Measurements from ENCODE around the gene ASIC2. TPM values are rescaled to one million over a fixed set of nuclear protein-coding genes. Genes with fewer than 3 reads are reported as not detected.

ASIC2 gene
- total RNA-seq, 2 donors from 2014 or later: not detected

DNA sequence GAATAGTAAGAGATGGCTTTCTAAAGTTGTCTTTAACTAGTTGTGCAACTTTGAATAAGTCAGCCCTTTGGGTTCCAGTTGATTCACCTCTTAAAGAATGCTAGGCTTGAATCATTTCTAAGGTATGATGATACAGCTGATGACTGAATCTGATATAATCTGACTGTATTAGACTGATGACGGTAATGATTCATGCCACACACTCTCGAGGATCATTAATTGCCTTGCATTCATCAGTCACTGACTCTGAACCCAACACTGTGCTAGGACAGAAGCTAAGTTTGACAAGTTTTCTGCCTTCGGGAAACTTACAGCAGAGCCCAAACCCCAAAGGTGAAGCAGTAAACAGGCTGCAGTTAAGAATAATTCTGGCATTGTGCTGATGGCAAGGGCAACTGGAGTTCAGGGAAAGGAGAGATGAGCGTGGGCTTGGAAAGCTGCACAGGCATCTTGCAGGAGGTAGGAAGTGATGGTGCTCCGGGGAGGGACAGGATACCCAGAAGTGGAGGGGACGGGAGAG is 25.8 kb downstream of the ASIC2 start:
- H3K27ac Mint-ChIP-seq: no peak overlapping the region
- DNase-seq (ENCODE audit: low spot score in 2 of 2) (no peak), ATAC-seq (no peak)
- no peaks in the 10 kb centered on the region for H3K36me3 Mint-ChIP-seq
- H3K9me3 Mint-ChIP-seq: no peaks in the 10 kb centered on the region

DNA sequence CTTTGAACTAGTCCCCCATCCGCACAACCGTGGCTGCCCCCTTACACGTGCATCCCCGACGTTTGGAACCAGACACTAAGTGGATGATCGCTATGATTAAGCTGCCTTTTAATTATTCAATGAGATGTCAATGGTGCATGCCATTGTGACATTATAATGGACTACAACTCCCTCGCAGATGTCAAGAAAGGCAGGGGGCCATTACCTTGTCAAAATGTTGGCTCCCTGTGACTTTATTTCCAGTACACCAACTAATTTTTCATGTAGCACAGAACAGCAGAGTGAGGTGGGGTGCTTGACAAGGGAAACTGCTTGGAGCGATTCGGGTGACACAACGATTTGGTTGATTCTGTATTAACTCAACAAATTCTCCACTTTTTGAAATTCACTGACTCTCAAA is 26.5 kb downstream of the ASIC2 start:
- no peaks in the 10 kb centered on the region for H3K36me3 Mint-ChIP-seq
- DNase-seq (ENCODE audit: low spot score in 2 of 2) (no peak), ATAC-seq (no peak)
- no peak overlapping the region for H3K27ac Mint-ChIP-seq
- no peaks in the 10 kb centered on the region for H3K9me3 Mint-ChIP-seq

DNA sequence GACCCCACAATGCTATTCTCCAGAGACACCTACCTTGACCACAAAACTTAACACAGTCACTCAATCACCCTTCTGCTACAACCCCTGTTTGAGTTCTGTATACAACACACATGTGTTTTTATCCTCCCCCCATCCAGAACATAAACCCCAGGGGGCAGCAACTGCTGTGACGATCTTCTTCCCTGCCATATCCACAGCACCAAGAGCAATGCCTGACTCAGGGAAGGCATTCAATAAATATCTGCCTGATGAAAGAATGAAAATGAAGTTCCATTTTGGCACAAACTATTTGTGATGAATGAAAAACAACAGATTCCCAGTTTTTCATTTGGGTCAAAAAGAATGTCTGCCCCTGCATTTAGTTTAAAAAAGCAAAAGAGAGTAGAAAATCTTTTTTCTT is 27.0 kb downstream of the ASIC2 start:
- ATAC-seq: no peak
- DNase-seq (ENCODE audit: low spot score in 2 of 2): no peak
- H3K9me3 Mint-ChIP-seq: no peaks in the 10 kb centered on the region
- H3K27ac Mint-ChIP-seq: no peak overlapping the region
- H3K36me3 Mint-ChIP-seq: no peaks in the 10 kb centered on the region

DNA sequence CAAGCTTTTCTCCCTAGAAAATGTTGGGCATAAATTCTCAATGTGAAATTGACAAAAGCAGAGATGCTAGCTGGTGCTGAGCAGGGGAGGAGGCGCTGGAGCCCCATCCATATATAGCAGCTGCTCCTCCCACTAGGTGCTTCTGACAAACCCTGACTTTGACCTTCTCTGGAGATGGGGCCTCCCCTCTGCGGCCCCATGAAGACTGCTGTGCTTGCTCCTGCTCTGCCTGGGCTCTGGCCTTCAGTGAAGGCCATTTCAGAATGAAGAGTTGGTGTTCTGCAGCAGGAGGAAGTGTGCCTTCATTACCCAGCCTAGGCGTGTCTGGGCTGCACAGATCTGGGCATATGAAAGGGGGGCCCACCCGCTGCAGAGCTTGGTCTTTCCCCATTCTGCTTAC is 29.7 kb downstream of the ASIC2 start:
- no peak overlapping the region for H3K27ac Mint-ChIP-seq
- H3K9me3 Mint-ChIP-seq: no peaks in the 10 kb centered on the region
- no peak for ATAC-seq
- no peak for DNase-seq (ENCODE audit: low spot score in 2 of 2)
- H3K36me3 Mint-ChIP-seq: no peaks in the 10 kb centered on the region

DNA sequence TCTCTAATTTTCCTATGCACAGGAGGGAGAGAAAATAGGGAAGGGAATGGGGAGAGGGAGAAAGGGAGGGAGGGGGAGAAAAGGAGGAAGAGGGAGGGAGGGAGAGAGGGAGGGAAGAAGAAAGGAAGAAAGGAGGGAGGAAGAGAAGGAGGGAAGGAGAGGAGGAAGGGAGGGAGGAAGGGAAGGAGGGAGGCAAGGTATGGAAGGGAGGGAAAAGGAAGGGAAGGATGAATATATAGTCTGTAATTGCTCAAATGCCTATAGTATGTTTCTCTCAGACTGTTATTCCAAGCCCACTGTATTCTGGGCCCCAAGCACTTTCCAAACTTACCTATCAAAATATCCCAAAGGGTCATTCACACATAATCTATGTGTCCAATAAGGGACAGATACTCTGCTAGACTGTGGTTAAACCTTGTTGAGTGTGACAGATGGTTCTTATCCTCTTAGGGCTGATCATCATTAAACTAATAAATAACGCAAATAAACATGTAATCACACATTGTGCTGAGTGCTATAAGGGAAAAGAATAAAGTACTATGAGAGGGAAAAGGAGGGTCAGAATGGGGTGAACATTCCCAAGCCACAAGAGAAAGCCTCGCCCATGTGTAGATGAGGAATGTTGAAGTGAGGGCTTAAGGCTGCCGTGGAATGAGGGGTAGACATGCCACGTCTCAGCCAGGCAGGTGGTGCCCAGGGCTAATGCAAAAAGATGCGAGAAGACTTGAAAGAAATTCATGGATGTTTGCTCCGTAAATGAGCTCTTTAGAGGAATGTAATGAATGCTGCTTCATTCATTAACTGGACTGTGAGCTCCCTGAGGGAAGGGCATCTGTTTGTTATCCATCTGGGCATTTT is 30.6 kb downstream of the ASIC2 start:
- no peak for ATAC-seq
- Mint-ChIP-seq H3K9me3 (no peaks in the 10 kb centered on the region), H3K27ac (no peak overlapping the region), H3K36me3 (no peaks in the 10 kb centered on the region)
- DNase-seq (ENCODE audit: low spot score in 2 of 2): no peak

DNA sequence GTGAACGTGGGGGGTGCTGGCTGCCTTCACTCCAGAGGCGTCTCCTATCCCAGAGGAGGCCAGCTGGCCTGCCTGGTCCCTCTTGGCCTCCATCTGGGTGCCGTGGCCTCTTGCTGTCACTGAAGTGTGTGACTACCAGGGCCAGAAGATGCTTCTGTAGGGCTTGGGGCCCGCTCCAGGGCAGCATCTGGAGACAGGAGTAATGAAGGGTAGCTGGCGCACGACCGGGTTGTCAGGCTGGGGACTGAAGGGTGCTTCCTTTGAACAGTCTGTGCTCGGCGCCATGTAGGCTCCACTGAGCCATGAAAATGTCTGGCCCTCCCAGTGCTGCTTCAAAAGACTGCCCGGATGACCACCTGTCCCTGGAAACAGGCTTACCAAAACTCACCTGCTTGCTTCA is 31.3 kb downstream of the ASIC2 start:
- no peaks in the 10 kb centered on the region for H3K36me3 Mint-ChIP-seq
- ATAC-seq: no peak

DNA sequence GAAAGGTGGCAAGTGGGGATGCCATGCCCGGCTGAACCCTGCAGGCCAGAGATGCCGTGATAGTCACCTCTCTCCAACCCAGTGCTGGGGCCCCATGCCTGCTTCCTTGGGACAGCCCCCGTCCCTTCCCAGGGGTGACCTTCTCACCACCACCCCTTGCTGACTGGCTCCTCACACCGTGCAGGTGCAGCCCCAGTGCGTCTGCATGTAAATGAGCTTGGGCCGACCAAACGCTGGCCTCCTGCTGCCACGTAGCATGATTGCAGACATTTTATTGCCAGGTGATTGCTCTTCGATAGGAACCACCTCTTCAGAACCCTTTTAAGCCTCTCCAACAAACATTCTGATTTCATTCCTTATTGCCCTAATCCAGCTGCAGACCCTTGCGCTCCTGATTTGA is 32.5 kb downstream of the ASIC2 start:
- ATAC-seq (no peak), DNase-seq (ENCODE audit: low spot score in 2 of 2) (no peak)
- Mint-ChIP-seq H3K27ac (no peak overlapping the region), H3K9me3 (no peaks in the 10 kb centered on the region), H3K36me3 (no peaks in the 10 kb centered on the region)

More for the DNA sequence above, 31.3 kb downstream of the ASIC2 start:
- no peaks in the 10 kb centered on the region for H3K9me3 Mint-ChIP-seq
- no peak overlapping the region for H3K27ac Mint-ChIP-seq
- DNase-seq (ENCODE audit: low spot score in 2 of 2): no peak

DNA sequence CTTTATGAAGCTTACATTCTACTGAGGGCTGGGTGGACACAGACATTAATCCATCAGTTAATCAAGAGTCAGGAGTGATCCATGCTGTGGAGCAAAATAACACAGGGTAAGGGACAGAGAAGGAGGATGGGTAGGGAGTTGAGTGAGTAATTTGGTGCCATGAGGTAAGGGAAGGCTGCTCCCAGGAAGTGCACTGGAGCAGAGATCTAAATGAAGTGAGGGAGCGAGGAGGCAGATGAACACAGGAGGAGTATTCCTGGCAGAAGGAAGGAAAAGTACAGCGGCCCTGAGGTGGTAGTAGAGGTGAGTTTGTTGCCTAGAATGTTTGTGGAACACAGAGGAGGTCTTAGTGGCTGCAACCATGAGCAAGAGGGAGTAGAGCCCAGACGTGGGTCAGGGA is 34.8 kb downstream of the ASIC2 start:
- no peak for DNase-seq (ENCODE audit: low spot score in 2 of 2)
- Mint-ChIP-seq H3K9me3 (no peaks in the 10 kb centered on the region), H3K27ac (no peak overlapping the region), H3K36me3 (no peaks in the 10 kb centered on the region)
- ATAC-seq: no peak

DNA sequence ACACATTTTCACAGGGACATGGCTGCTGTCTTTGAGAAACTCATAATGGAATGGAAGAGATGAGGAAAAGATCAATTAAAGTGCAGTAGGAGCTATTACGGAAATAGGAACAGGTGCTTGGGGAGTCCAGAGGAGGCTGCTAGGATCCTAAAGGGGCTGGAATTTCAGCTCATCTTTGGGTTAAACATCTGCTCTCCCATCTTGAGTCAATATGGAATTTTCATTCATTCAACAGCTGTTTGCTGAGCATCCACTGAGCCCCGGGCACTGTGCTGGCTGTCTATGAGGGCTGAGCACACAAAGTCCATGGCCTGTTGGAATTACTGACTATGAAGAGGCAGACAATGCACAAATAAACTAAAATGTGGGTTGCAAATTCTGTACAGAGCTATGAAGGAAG is 47.9 kb downstream of the ASIC2 start:
- H3K9me3 Mint-ChIP-seq: peaks cover 0 to 3% of the 10 kb centered on the region in 2 donors
- ATAC-seq (no peak), DNase-seq (ENCODE audit: low spot score in 2 of 2) (no peak)
- H3K27ac Mint-ChIP-seq: no peak overlapping the region
- no peaks in the 10 kb centered on the region for H3K36me3 Mint-ChIP-seq

DNA sequence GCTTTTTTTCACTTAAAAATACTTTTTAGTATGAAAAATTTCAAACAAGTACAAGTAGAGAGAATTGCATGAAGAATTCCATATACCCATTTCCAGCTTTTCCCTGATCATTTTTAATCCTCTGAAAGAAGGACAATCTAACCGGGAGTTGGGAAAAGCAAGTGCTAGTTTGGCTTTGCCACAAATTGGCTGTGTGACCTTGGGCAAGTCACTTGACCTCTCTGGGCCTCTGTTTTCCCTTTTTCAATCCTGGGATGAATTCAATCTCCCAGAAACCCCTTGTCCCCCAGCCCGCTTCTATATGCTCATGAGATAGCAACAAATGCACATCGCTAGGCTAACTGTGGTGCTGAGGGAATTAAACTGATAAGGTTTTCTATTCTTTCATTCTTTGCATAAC is 49.4 kb downstream of the ASIC2 start:
- Mint-ChIP-seq H3K27ac (no peak overlapping the region), H3K9me3 (peaks cover 0 to 2% of the 10 kb centered on the region in 2 donors), H3K36me3 (no peaks in the 10 kb centered on the region)
- DNase-seq (ENCODE audit: low spot score in 2 of 2) (no peak), ATAC-seq (no peak)

DNA sequence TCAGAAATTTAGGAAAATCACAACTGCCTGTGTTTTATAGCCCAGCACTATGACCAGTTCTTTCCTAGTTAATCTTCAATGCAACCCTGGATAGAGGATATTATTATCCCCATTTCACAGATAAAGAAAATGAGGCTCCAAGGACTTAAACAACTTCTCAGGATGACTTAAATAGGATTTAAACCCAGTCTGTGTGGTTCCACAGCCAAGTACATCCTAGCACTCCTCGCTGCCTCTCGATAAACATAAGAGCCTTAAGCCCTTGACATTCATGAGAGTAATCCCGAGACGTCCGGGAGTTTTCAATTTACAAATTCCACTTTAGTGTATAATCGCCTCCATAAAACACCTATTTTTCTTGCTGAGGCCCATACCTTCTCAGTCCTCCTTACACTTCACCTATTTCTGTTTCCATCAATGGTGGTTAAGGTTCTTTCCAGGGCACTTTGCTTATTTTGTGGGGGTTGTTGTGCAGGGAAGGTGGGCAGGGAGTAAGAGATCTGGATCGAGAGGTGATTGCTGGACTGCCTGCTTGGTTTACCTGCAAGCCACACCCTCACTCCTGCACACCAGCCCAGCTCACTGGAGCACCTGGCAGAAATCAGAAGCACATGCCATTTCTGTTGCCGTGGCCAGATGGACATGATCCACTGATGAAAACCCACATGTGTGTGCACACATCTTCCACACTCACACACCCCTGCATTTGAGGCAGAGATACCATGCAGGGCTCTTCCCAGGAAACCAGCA is 50.5 kb downstream of the ASIC2 start:
- Mint-ChIP-seq H3K9me3 (no peaks in the 10 kb centered on the region), H3K36me3 (no peaks in the 10 kb centered on the region), H3K27ac (no peak overlapping the region)
- no peak for ATAC-seq
- DNase-seq (ENCODE audit: low spot score in 2 of 2): no peak

DNA sequence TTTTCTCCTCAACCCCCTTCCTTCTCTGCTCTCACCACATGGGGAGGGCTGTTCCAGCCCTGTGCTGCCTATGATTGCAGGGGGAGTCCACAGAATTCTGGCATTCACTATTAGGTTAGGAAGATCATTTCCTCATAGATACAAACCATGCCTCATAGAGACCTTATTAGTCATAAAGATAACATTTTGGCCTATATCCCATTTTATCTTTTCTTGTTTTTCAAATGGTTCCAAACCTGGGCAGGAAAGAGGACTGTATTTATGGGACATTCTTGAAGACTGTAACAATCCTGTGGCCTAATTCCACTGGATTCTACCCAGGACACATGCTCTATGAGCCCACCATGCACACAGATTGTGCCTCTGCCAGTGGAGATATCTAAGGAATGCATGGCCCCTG is 51.7 kb downstream of the ASIC2 start:
- H3K36me3 Mint-ChIP-seq: no peaks in the 10 kb centered on the region
- no peak overlapping the region for H3K27ac Mint-ChIP-seq
- H3K9me3 Mint-ChIP-seq: no peaks in the 10 kb centered on the region
- DNase-seq (ENCODE audit: low spot score in 2 of 2): no peak
- no peak for ATAC-seq

DNA sequence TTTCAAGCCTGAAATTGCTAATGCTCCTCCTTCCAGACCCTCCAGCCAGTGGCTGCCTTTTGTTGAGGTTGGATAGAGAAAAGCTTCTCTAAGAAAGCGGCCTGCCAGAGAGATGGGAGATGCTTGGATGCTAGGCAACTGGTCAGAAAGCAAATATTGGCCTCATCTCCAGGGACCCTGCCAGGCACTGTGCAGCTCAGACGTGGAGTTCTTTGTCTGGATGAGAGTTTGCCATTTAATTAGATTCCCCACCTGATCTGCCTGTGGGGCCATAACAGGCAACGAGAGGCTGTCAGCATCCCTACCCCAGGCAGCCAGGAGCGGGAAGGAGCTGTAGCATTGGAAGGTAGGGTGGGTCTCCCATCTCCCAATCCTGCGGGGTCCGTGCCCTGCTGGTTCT is 52.7 kb downstream of the ASIC2 start:
- no peak overlapping the region for H3K27ac Mint-ChIP-seq
- no peaks in the 10 kb centered on the region for H3K36me3 Mint-ChIP-seq
- no peak for ATAC-seq
- no peaks in the 10 kb centered on the region for H3K9me3 Mint-ChIP-seq
- DNase-seq (ENCODE audit: low spot score in 2 of 2): no peak

DNA sequence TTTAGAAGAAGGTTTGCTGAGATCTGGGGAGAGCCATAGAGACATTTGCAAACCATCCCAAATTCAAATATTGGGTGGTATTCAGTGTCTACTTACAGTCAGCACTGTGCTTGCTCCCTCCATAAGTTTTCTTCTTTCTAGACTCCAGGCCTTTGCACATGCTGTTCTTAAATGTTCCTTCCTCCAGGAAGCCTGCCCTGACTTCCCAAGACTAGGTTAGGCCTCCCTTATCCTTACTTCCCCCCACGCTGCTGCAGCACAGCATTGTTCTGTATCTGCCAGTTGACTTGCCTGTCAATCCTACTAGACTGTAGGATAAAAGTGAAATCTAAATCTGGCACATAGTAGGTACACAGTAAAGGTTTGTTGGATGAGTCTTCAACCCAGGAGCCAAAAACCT is 53.4 kb downstream of the ASIC2 start:
- Mint-ChIP-seq H3K9me3 (no peaks in the 10 kb centered on the region), H3K36me3 (no peaks in the 10 kb centered on the region), H3K27ac (no peak overlapping the region)
- DNase-seq (ENCODE audit: low spot score in 2 of 2) (no peak), ATAC-seq (no peak)

DNA sequence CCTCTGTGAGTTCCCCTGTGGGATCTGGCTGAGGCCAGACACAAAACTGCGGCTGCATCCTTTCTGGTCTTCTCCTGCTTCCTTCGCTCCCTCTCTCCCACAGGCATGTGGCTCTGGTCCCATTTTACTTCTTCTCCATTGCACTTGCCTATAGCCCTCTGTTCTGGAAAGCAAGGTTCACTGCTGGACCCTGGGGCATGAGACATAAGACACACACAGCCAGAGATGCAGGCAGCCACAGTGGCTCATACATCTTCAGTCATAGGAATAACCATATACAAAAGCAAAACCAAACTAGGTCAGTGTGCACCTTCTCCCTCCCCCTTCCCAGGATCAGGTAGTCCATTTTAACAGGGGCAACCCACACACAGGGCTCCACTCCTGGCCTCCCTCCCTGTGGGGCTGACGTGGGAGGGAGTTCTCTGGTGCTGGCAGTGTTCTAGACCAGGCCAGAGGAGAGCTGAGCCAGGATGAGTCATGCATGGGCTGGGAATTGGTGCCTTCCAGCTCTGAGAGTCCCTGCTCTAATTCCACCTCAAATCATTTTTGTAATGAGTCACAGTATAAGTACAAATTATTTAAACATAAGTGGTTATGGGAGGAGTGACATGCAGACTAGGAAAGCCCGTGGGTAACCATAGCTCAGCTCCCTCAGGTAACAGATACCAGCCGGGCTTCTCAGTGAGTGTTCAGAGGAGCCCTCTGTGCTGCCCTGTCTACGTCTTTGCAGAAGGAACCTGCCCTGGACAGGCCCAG is 58.0 kb downstream of the ASIC2 start:
- ATAC-seq (peak; percentile 69 to 79), DNase-seq (ENCODE audit: low spot score in 2 of 2) (no peak)
- Mint-ChIP-seq H3K9me3 (no peaks in the 10 kb centered on the region), H3K27ac (no peak overlapping the region), H3K36me3 (no peaks in the 10 kb centered on the region)

DNA sequence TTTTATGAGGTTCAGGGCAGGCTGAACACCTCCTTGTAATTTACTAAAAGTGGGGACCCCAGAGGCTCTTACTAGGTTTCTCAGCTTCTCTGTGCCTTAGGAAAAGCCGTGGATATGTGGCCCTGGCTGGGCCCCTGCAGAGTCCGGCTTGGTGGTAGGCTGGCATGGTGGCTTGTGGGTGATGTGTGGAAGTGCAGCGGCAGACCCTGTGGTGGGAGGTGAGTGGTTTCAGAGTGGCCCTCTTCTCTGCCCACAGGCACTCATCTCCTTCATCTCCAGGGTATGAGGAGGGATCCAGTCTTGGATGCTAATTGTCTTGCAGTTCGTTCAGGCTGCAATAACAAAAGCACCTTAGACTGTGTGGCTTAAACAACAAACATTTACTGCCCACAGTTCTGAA is 58.9 kb downstream of the ASIC2 start:
- DNase-seq (ENCODE audit: low spot score in 2 of 2) (no peak), ATAC-seq (no peak)
- H3K36me3 Mint-ChIP-seq: no peaks in the 10 kb centered on the region
- no peaks in the 10 kb centered on the region for H3K9me3 Mint-ChIP-seq
- H3K27ac Mint-ChIP-seq: no peak overlapping the region

DNA sequence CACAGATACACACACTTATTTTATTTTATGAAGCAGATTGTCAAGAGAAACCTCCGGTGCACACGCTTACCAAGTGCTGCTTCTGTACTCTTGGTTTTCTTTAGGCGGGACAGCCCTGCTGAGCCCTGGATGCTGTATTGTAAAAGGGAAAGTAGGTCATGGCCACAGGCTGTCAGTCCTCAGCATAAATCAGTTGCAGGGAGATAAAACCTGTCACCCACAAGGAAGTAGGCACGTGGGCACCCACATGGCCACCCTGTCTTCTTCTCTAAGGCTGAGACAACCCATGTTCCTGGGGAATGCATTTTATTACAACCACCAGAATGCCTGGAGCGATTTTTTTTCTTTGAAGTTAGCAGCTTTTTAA is 59.3 kb downstream of the ASIC2 start:
- no peak for DNase-seq (ENCODE audit: low spot score in 2 of 2)
- peak in 1 of 2 donors; percentile 25 for ATAC-seq
- Mint-ChIP-seq H3K9me3 (no peaks in the 10 kb centered on the region), H3K36me3 (no peaks in the 10 kb centered on the region), H3K27ac (no peak overlapping the region)

All from activated naive CD4-positive, alpha-beta T cell treated with anti-CD3 and anti-CD28 coated beads, Interleukin-2, amount 50 U/mL, for 72 hours (primary cell).